ENCODE measurements around the gene ASXL1.

The ASXL1 gene

GRCh38 chr20:32411955-32412706 lies 54.0 kb downstream of the ASXL1 start:
- DNase-seq = no peak

- DNase-seq = no peak
Measured at GRCh38 chr20:32415494-32415893, 57.4 kb downstream of the ASXL1 start.

DNA sequence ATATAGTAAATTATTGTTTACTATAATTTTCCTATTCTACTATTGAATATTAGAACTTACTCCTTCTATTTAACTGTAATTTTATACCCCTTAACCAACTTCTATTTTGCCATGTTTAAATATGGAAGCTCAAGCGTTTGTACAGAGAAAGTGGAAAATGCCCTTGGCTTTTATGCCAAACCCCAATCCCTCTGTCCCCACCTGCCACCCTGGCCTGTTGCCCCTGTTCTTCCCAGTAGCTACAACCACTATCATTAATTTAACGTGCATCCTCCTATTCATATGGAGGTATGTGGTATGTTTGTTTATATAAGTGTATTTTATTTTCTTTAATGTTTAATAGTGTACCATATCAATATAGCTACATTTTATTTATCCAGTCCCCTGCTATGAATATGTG lies 58.1 kb downstream of the ASXL1 start:
- DNase-seq = no peak

DNA sequence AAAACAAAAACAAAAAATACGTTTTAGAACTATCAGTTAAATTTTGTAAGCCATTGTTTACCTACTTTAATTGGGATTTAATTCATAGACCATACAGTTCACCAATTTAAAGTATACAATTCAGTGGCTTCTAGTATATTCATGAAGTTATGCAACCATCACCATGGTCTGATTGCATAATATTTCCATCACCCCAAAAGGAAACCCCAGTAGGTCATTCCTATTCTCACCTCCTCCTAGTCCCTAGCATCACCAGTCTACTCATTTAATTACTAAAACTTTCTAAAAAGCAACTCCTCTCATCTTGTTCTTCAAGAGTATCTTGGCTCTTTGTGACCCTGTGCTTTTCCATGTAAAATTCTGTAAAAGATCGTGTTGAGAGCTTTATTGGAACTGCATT lies 60.2 kb downstream of the ASXL1 start:
- no peak for DNase-seq

- DNase-seq = no peak
Measured at GRCh38 chr20:32421290-32421689, 63.2 kb downstream of the ASXL1 start.

DNA sequence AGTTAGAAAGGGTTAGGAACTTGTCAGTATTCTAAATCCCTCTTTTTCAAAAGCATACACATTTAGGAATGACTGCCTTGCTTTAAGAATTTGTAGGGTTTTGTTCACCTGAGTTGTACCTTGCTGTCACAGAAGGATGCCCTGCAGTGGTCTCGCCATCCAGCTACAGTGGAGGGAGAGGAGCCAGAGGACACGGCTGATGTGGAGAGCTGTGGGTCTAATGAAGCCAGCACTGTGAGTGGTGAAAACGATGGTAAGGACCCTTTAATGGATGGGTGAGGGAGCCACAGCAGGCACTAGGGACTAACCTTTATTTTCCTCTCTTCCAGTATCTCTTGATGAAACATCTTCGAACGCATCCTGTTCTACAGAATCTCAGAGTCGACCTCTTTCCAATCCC lies 69.9 kb downstream of the ASXL1 start:
- no peak for DNase-seq

- DNase-seq = no peak
Measured at GRCh38 chr20:32429343-32429742, 71.2 kb downstream of the ASXL1 start.

DNA sequence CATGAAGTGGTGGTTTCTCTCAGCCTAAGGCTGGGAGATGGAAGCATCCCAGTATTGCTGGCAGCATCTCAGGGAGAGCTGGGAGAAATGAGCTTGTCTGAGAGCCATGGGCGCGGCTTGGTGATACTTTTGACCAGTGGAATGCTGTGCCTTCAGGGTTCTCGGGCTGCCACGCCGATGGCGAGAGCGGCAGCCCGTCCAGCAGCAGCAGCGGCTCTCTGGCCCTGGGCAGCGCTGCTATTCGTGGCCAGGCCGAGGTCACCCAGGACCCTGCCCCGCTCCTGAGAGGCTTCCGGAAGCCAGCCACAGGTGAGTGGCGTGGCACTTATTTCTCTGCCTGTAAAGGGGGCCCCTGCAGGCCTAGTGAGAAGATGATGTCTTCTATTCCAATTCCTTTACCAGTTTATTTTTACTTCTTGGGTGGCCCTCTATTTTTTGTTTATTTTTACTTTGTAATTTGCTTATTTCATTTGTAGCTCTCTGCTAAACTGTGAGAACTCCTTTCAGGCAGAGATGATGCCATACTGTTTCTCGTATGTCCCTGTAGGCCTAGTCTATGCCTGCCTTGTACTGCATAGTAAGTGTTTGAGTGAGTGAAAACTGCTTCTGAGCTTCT lies 71.7 kb downstream of the ASXL1 start:
- DNase-seq = no peak

DNA sequence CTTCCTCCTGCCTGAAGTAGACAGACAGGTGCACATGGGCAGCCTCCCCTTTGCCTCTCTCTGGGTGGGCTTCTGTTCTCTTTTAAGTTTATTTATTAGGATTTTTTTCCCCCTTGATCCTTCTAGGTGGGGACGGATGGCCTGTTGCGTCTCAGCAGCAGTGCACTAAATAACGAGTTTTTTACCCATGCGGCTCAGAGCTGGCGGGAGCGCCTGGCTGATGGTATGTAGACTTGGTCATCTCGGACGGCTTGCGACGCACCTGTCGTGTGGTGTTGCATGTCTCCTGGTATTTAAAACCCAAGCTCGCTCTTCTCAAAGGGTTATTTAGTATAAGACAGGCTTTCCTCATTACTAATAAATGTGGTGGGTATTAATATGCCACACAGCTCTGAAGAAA lies 73.3 kb downstream of the ASXL1 start:
- DNase-seq = no peak

GRCh38 chr20:32432277-32432676 lies 74.1 kb downstream of the ASXL1 start:
- DNase-seq = no peak

GRCh38 chr20:32433311-32434021 lies 75.3 kb downstream of the ASXL1 start:
- no peak for DNase-seq

GRCh38 chr20:32434434-32434833 lies 76.3 kb downstream of the ASXL1 start:
- no peak for DNase-seq

DNA sequence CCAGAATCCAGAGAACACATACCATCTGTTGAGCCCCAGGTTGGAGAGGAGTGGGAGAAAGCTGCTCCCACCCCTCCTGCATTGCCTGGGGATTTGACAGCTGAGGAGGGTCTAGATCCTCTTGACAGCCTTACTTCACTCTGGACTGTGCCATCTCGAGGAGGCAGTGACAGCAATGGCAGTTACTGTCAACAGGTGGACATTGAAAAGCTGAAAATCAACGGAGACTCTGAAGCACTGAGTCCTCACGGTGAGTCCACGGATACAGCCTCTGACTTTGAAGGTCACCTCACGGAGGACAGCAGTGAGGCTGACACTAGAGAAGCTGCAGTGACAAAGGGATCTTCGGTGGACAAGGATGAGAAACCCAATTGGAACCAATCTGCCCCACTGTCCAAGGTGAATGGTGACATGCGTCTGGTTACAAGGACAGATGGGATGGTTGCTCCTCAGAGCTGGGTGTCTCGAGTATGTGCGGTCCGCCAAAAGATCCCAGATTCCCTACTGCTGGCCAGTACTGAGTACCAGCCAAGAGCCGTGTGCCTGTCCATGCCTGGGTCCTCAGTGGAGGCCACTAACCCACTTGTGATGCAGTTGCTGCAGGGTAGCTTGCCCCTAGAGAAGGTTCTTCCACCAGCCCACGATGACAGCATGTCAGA lies 77.4 kb downstream of the ASXL1 start:
- no peak for DNase-seq

- DNase-seq = no peak
Measured at GRCh38 chr20:32436142-32436861, 78.2 kb downstream of the ASXL1 start.

DNA sequence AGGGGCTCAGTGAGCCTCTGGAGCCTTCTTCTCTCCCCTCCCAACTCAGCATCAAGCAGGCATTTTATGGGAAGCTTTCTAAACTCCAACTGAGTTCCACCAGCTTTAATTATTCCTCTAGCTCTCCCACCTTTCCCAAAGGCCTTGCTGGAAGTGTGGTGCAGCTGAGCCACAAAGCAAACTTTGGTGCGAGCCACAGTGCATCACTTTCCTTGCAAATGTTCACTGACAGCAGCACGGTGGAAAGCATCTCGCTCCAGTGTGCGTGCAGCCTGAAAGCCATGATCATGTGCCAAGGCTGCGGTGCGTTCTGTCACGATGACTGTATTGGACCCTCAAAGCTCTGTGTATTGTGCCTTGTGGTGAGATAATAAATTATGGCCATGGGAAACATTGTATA lies 78.8 kb downstream of the ASXL1 start:
- no peak for DNase-seq

- peak; percentile 12 for DNase-seq
Measured at GRCh38 chr20:32437391-32438074, 79.4 kb downstream of the ASXL1 start.

DNA sequence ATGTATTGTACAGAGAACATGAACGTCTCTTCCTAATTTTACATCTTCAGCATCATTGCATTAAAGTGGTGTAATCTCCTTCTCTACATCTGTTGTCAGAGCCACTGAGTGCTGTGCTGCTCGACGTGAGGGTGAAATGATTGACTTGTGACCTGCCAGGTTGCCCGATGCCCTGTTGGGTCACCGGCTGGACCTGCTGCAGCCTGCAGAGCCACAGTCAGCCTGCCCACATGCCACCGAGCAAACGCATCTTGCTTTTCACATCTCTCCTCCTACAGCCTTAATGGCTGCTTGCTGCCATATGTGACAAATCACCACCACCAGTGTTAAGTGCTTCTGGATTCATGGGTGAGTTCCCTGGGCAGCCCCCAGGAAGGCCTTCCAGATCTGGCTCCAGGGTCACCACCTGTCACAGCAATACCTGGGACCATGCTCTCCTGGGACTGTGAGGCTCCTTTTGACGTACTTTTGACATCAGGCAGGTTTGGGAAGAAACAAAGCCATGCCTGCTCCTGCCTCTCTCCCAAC lies 80.3 kb downstream of the ASXL1 start:
- DNase-seq = no peak

GRCh38 chr20:32439132-32439829 lies 81.2 kb downstream of the ASXL1 start:
- no peak for DNase-seq

DNA sequence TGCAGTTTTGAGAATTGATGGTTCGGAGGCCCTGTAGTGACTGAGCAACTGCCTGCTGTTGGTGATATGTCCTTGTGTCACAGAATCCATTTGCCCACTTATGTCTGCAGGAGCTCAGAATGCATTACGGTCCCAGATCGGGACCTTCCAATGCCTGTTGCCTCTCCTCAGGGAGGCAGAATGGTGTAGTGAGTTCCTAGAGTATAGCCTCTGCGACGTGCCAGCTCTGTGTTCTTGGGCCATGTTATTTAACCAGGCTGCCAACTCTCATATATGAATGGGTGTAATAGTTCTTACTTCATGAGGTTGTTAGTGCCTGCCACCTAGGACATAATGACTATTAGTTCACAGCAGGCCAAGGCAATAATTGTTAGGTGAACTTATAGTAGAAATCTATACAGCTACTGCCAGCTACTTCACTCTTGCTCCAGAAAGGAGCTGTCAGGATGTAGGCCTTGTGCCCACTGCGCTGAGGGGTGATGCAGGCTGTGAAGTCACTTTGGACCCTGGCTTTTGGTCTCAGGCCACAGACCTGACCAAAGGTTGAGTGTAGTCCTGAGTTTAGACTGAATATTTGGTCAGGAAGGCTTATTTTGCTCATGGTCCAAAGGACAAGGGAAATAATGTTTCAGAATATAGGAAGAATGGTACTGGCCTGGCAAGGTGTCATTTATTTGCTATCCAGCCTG lies 82.1 kb downstream of the ASXL1 start:
- no peak for DNase-seq

DNA sequence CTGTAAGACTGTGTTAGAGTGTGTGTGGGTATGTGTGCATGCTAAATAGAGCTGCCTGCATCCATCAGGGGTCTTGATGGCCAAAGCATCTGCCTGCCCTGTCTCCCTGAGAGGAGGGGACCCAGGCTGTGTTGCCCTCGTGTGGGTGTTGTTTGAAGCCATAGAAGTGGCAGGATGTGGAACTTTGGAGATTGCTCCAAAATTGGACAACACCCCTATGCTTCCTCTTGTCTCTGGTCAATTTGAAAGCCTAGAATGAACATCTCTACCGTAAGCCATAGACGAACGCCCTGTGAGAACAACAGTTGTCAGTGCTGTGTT lies 82.6 kb downstream of the ASXL1 start:
- DNase-seq = no peak

- DNase-seq = no peak
Measured at GRCh38 chr20:32441638-32442037, 83.5 kb downstream of the ASXL1 start.

All from CD4-positive, alpha-beta T cell treated with Interleukin-17A for 1 hour (primary cell).